Adrenal gland (tissue), 12 donors: ENCODE results near the gene TANK. TPM values are rescaled to one million over a fixed set of nuclear protein-coding genes. Genes with fewer than 3 reads are reported as not detected.

Source experiments
- DNase-seq, 7 donors: peaks; one replicate each; pipeline ENCODE4 v3.0.0-alpha.2; 2019 to 2020
- H3K27ac ChIP-seq, 5 donors: fragments of 200-600 bp; sonication (generic) in 4 of 5; 1 replicate in 3 of 5; 2 replicates in 2 of 5; pipeline versions ENCODE4 v1.5.1 to v1.8.0; 2016 to 2020; ENCODE audit warnings: mild to moderate bottlenecking in 1 of 5
- H3K27me3 ChIP-seq: fragments of 200-600 bp; 2 replicates; pipeline ENCODE4 v1.8.0; 2021
- H3K36me3 ChIP-seq, 2 donors: fragments of 200-600 bp; replicated peaks in 1 of 2; 1 replicate in 1 of 2; 2 replicates in 1 of 2; pipeline versions ENCODE4 v1.5.1 to v1.8.0; 2018 to 2022
- H3K4me1 ChIP-seq, 2 donors: fragments of 200-600 bp; replicated peaks in 1 of 2; 1 replicate in 1 of 2; 2 replicates in 1 of 2; pipeline versions ENCODE4 v1.5.1 to v1.8.0; 2018 to 2021
- H3K4me3 ChIP-seq, 4 donors: fragments of 200-600 bp; sonication (generic) in 3 of 4; one replicate each; pipeline ENCODE4 v1.5.1; 2016 to 2018
- H3K9me3 ChIP-seq, 3 donors: fragments of 200-600 bp; sonication (generic) in 1 of 3; replicated peaks in 1 of 3; 1 replicate in 2 of 3; 2 replicates in 1 of 3; pipeline versions ENCODE4 v1.5.1 to v1.8.0; 2016 to 2021
- POLR2A ChIP-seq, 2 donors: fragments of 450-650 bp; IDR thresholded peaks; one replicate each; pipeline ENCODE4 v1.6.1; 2017; ENCODE audit warnings: antibody characterized with exemption in 2 of 2, mild to moderate bottlenecking in 2 of 2, moderate library complexity in 1 of 2
- WGBS, 4 donors: extraction: QIAGEN DNeasy Blood & Tissue Kit in 2 of 4; methylation state at CpG; one replicate each; pipeline versions ENCODE4 v1.1.5 to v1.1.7; 2013 to 2017; 5-methylcytosine and 5-hydroxymethylcytosine counted together
- intact Hi-C, 2 donors: fragments of 100-400 bp; cut with DNase I; formaldehyde crosslinking; loops; one replicate each; pipeline versions ENCODE4 v1.14.1 to v1.15.0; 2022 to 2023
- polyA plus RNA-seq, 3 donors: library from polyadenylated mRNA; stranded (reverse); fragments of 200-250 nt in 2 of 3; fragments of 350-450 nt in 1 of 3; fragmentation: Illumina TruSeq in 1 of 3; extraction: RNeasy Lipid Tissue Mini Kit (QIAGEN cat#74804) in 1 of 3; gene quantifications; one replicate each; pipeline ENCODE4 v1.2.3, GENCODE V29; 2013 to 2014
- total RNA-seq, 9 donors: library from RNA; depleted of rRNA in 4 of 9; stranded (reverse); fragments of >200 nt in 4 of 9; fragments of 120-200 nt in 1 of 9; fragmentation: NEBNext Ultra II Directional in 1 of 9; extraction: Animal tissue kit (Norgen Biotek cat#: 25700) in 1 of 9; gene quantifications; one replicate each; pipeline versions ENCODE4 v1.1.0 to v1.2.4, GENCODE V29; 2013 to 2023
- TF ChIP-seq, protein P1 (sequence below), 6 experiments: fragments of 450-650 bp in 4 of 6; fragments of 200-600 bp in 2 of 6; sonication (generic) in 1 of 6; IDR thresholded peaks; 1 replicate in 5 of 6; 2 replicates in 1 of 6; pipeline versions ENCODE4 v1.5.1 to v1.8.0; 2016 to 2021; ENCODE audit warnings: antibody characterized with exemption in 6 of 6, mild to moderate bottlenecking in 2 of 6, moderate library complexity in 1 of 6
- donor health status: healthy with polysubstance abuse.
- donor health status: Bipolar disorder and iron deficiency.
- donor health status: DM: yes; HTN: yes; CAD: no.
- donor health status: DM: no; HTN: no; CAD: no.
- donor health status: DM: no; HTN: no; CAD: no.
- donor health status: DM: yes; HTN: yes; CAD: no.

The TANK gene
- total and polyA plus RNA-seq, 12 donors, result 23.7 to 90.9 (median 55.0) TPM

DNA sequence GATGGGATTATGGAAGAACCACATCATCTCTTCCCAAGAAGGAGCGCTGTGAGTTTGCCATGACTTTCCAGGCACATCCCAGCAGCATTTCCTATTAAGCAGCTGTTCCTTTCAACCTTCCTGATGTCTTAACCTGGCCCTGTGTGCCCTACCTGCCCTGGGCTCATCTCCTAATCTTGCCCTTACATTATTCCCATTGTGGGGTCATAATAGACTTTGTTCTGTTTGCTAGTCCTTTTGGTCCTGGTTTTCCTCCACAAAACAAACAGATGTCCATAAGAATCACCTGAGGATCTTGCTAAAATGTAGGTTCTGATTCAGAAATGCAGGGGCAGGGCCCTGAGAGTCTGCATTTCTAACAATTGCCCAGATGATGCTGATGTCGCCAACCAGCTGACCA, 38.6 kb upstream of the TANK start:
- Histone ChIP-seq H3K36me3 (no peaks in the 10 kb centered on the region), H3K4me3 (no peak overlapping the region), H3K9me3 (no peaks in the 10 kb centered on the region), H3K4me1 (peaks cover 16 to 24% of the 10 kb centered on the region in 2 donors), H3K27ac (no peak overlapping the region), H3K27me3 (no peaks in the 10 kb centered on the region)
- WGBS, 4 donors, result 82 to 100% (median 92%) methylated on average over 1 to 2 of the region's 2 CpGs
- TF ChIP-seq, protein P1, sequence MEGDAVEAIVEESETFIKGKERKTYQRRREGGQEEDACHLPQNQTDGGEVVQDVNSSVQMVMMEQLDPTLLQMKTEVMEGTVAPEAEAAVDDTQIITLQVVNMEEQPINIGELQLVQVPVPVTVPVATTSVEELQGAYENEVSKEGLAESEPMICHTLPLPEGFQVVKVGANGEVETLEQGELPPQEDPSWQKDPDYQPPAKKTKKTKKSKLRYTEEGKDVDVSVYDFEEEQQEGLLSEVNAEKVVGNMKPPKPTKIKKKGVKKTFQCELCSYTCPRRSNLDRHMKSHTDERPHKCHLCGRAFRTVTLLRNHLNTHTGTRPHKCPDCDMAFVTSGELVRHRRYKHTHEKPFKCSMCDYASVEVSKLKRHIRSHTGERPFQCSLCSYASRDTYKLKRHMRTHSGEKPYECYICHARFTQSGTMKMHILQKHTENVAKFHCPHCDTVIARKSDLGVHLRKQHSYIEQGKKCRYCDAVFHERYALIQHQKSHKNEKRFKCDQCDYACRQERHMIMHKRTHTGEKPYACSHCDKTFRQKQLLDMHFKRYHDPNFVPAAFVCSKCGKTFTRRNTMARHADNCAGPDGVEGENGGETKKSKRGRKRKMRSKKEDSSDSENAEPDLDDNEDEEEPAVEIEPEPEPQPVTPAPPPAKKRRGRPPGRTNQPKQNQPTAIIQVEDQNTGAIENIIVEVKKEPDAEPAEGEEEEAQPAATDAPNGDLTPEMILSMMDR (IDR thresholded peaks at IDR 0.05), result no peak
- TF ChIP-seq POLR2A (IDR thresholded peaks at IDR 0.05), result no peak
- intact Hi-C loops, result no loop called here
- DNase-seq, result no peak

DNA sequence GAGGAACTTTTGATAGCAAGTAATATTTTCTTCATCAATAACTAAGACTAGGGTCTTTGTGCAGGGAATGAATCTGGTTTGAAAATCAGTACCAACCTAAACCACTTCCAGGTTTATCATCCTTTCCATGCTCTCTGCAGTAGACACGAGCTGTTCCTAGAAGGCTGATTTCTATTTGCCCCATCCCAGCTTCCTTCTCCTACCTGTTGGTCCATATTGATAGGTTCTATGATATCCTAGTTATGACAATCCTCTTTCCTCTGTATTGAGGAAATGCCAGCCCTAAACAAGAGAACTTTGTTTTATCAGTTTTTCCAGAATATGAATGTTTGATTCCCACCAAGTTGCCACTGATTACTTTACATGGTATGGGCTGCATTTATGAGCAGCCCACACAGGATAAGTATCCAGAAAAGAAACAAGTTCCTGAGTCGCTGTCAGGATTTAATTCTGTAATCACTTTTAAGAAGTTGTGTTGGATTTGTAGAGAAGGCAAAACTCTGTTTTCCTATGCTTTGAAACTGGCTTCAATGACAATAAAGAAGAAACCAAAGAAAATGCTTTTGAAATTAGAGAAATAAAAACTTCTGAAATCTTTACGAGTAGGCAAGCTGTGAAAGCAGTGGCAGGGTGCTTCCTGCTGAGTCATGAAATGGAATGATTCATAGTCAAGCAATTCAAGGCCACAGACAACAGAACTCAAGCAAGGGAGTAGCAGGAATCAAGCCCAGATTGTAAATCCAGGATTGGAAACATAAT, 37.3 kb upstream of the TANK start:
- H3K27ac ChIP-seq, result peak overlapping the region in 4 of 5 donors; percentile 59 to 83 (median 72)
- 20 to 27% (median 24%) methylated on average over 3 of the region's 3 CpGs for WGBS, 4 donors
- H3K4me1 ChIP-seq, result peaks cover 16 to 24% of the 10 kb centered on the region in 2 donors
- intact Hi-C loops, result no loop called here
- H3K4me3 ChIP-seq, result peak overlapping the region in 1 of 4 donors; percentile 31
- no peaks in the 10 kb centered on the region for H3K36me3 ChIP-seq
- peak; percentile 50 to 83 (median 75) for DNase-seq
- H3K27me3 ChIP-seq, result no peaks in the 10 kb centered on the region
- TF ChIP-seq POLR2A (IDR thresholded peaks at IDR 0.05), result no peak
- TF ChIP-seq, protein P1 (IDR thresholded peaks at IDR 0.05), result no peak
- H3K9me3 ChIP-seq, result no peaks in the 10 kb centered on the region

DNA sequence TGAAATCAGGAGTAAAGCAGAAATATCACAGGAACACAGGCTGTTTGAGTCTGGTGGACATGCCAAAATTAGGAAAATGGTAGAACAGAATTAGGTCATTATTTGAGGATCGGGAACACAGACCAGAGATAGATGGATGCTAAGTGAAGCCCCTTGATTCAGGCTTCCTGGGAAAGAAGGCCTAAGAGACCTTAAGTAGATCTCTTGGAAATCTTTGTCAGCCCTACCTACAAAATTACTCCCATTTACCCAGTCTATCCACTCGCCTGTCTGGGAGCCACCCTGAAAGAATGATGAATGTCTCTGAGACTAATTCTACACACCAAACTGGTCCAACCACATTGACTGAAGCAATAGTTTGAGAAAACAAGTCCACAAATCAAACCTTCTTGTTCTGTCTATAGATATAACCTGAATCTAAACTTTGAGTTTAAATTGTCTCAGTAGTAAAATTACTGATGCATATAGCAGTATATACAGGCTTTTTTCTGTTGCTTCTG, 36.6 kb upstream of the TANK start:
- TF ChIP-seq, protein P1 (IDR thresholded peaks at IDR 0.05), result no peak
- TF ChIP-seq POLR2A (IDR thresholded peaks at IDR 0.05), result no peak
- no peak for DNase-seq
- Histone ChIP-seq H3K27ac (peak overlapping the region in 4 of 5 donors; percentile 46 to 83 (median 72)), H3K4me3 (peak overlapping the region in 1 of 4 donors; percentile 31), H3K4me1 (peaks cover 16 to 25% of the 10 kb centered on the region in 2 donors), H3K9me3 (no peaks in the 10 kb centered on the region), H3K36me3 (no peaks in the 10 kb centered on the region), H3K27me3 (no peaks in the 10 kb centered on the region)
- 31 to 42% (median 37%) methylated on average over 2 of the region's 2 CpGs for WGBS, 4 donors
- intact Hi-C loops, result no loop called here

DNA sequence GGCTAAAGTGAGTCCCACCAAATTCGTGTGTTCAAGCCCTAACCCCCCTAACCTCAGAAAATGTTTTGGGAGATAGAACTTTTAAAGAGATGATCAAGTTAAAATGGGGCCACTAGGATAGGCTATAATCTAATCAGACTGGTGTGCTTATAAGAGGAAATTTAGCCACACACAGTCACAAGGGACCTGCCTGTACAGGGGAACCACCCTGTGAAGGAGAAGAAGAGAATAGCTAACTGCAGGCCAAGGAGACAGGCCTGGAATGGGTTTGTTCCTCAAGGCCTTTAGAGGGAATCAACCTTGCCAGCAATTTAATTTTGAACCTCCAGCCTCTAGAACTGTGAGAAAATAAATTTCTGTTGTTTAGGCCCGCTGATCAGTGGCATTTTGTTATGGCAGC, 36.0 kb upstream of the TANK start:
- intact Hi-C loops, result no loop called here
- Histone ChIP-seq H3K9me3 (no peaks in the 10 kb centered on the region), H3K4me1 (peaks cover 16 to 32% of the 10 kb centered on the region in 2 donors), H3K4me3 (no peak overlapping the region), H3K27me3 (no peaks in the 10 kb centered on the region), H3K36me3 (no peaks in the 10 kb centered on the region), H3K27ac (peak overlapping the region in 4 of 5 donors; percentile 27 to 73 (median 58))
- 81 to 94% (median 87%) methylated on average over 2 of the region's 2 CpGs for WGBS, 4 donors
- no peak for DNase-seq
- TF ChIP-seq POLR2A (IDR thresholded peaks at IDR 0.05), result no peak
- TF ChIP-seq, protein P1 (IDR thresholded peaks at IDR 0.05), result no peak
